ENCODE measurements around the gene MRPS11. TPM values are rescaled to one million over a fixed set of nuclear protein-coding genes. Genes with fewer than 3 reads are reported as not detected.
"Not testable (repeated sequence)": the region's sequence is repeated elsewhere in the genome, so short reads cannot be mapped to it uniquely, and the experiment has no call there.

Gene MRPS11
- 62.4 and 70.7 TPM in 2 replicates for total RNA-seq (2014; rRNA removed; shearing (Covaris generic))

DNA sequence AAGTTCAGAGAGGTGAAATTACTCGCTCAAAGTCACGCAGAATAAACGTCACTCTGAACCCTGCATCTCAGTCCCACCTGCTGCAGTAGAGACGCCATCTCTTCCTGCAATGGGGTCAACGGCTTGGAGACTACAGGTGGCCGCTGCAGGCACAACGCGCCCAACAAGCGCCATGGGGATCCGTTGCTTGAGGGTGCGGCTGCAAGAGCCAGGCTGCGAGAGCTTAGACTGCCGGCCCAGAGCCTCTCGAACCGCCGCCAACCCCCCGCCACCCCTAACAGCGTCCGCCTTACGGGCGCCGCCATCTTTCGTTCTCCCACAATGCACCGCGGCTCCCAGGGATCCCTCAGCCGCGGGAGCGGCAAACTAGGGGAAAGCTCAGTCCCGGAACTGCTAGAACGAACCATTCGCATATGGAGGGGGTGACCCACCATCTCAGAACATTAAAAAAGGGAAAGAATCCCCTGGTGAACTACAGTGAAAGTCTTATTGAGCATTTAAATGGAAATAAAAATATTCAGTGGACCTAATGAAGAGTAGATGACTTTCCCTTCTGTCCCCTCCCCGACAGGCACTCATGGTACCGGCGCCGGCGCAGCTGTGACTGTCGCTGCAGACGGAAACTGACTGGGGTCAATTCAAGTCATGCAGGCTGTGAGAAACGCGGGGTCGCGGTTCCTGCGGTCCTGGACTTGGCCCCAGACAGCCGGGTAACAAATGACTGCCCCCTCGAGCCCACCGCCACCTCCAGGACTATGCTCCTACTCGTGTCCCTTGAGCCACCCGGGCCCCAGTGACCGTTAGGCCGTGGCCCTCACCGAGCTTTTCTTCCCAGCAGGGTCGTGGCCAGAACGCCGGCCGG lies at the start of gene MRPS11, which contains the start of gene MRPL46:
TSS of gene MRPS11 (plus strand) at position 636 of the 862 bp plus-strand sequence. CDS start at position 646, 10 bp downstream.
TSS of gene MRPL46 (minus strand) at position 316 of the 862 bp plus-strand sequence. CDS start at position 305, 11 bp downstream.
- peak; percentile 72 for DNase-seq (ENCODE audit: low spot score)

DNA sequence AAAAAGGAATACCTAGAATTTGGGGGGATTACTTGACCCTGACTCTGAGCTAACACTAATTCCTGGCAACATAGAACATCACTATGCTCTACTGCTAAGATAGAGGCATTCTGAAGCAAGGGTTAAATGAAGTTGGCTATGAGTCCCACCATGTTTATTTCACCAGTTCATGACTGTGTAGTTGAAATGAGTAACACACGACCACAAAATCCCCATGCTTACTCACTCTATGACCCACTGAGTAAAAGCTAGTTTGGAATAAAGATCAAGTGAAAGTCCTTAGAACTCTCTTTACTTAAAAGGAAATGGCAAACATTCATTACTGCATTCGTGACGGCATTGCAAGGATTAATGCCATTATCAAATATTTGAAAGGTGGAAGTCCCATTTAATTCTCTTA lies 47.7 kb upstream of the MRPS11 start:
- peak; percentile 17 for DNase-seq (ENCODE audit: low spot score)

DNA sequence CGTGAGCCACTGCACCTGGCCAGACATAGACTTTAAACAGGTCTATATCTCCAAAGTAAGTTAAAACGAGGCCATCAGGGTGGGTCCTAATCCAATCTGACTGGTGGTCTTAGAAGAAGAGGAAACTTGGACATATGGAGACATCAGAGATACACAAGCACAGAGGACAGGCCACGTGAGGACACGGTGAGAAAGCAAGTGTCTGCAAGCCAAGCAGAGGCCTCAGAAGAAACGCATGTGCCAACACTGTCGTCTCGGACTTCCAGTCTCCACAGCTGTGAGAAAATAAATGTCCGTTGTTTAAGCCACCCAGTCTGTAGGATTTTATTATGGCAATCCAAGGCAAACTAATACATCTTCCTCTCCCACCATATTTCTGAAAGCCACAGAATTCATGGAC lies 44.2 kb upstream of the MRPS11 start:
- no peak for DNase-seq (ENCODE audit: low spot score)

DNA sequence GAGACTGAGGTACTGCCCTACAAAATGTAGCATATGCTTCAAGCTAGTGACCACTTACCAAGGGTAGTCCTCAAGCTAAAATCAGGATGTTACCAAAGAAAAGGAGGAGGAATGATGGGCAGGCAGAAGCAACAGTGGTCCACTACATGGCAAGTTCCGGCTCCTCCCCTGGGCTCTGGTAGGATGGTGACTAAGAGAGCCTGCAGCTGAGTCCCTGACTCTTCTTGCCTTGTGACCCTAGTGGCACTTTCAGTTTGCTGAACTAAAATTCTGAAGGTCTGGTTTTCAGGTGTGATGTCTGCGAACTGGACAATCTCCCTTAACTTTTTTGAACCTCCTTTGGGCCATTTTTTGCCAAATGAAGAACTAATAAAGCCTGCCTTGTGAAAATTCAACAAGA lies 41.2 kb upstream of the MRPS11 start:
- no peak for DNase-seq (ENCODE audit: low spot score)

DNA sequence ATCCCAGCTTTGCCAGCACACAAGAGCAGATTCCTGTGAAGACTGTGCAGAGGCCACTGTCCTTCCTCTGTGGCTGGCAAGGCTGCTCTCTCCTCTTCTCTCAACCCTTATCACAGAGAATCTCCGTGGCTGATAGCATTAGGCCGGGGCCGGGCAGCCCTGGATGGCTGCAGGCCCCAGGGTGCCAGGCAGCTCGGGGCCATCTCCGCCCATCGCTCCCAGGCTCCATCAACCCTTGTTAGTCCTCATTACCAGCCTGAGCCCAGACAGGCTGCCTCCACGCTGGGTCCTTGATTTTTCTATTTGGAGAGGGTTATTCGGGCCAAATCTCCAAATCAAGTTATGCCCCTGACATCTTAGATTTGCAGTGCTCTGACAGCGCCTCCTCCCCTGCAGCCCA lies 39.5 kb upstream of the MRPS11 start:
- no peak for DNase-seq (ENCODE audit: low spot score)

DNA sequence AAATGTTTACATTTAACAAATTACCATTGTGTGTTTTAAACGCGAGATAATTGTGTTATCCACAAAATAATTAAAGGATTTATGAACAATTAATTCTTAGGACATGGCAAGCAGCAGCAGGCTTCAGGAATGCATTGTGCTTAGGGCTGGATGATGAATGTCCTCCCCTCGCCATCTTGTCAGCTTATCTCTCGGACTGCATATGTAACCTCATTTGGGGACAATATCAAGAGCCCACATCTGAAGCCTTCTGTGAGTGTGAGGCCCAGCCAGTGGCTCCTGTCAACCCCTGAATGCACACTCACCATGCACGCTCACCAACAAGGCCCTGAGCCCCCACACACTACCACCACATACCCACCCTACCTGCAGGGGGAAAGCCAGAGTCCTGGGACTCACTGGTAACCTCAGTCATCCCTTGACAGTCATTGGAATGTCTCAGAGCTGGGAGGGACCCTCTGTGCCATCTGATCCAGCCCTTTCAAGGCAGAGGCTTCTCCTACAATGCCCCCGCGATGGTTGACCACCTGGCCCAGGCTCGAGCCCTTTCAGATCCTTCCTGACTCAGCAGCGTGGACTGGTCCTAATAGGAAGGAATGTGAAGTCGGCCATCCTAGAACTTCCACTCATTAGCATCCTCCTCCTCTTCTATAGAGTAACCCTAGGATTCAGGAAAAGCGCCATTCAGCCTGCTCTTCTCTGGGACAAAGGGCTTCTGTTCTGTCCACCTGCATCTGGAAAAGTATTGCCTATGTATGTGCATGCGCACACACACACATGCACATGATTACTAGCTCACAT lies 38.5 kb upstream of the MRPS11 start:
- DNase-seq (ENCODE audit: low spot score): no peak

DNA sequence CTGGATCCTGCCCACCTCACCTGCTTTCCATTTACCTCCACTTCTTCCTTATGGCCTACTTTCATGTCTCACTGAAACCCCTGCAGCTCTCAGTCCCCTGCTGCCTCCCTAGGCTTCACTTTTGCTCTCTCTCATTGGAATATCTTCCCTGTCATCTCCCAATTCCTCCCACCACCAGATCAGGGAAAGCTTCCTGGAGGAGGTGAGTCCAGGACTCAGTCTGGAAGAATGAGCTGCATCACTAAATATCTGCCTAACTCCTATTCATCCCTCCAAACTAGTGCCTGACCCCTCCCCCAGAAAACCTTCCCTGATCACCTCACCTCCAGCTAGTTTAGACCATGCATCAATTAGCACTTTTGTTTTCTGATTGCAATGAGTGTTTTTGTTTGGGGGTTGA lies 37.5 kb upstream of the MRPS11 start:
- DNase-seq (ENCODE audit: low spot score): no peak

DNA sequence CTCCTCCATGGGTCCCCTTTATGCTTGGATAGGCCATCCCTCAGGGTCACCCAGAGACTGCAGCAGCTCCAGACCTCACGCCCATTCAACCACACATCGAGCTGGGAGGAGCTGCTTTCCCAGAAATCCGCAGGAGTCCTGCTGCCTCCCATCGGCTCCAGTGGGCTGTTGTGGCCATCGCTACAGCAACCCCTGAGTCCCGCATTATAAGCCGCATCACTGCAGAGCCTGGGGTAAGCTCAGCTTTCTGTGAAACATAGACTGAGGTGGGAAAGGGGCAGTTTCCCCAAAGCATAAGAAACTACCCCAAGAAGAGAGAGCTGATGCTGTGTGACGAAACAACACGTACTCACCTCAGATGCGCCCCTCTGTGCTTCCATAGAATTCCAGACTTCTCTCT lies 36.1 kb upstream of the MRPS11 start:
- no peak for DNase-seq (ENCODE audit: low spot score)

DNA sequence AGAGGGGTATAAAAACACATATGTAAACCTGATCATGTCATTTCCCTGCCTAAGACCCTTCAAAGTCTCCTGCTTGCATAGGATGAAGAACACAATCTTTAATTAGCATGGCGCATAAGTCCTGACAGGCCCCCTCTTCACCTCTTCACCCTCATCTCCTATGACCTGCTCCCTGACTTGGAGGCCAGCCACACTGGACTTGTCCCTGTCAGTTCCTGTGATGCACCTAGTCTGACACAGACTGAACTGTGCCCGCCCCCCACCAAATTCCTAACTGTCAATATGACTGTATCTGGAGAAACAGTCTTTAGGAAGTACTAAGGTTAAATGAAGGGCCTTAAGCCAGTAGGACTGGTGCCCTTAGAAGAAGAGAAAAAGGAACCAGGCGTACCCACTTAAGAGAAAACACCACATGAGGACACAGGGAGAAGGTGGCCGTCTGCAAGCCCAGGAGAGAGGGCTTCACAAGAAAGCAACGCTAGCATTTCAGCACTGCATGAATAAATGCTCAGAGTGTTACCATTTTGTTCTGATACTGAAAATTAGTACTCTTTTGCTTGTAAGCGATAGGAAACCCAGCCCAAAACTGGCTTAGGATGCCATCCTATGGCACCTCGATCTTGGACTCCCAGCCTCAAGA lies 34.3 kb upstream of the MRPS11 start:
- no peak for DNase-seq (ENCODE audit: low spot score)

DNA sequence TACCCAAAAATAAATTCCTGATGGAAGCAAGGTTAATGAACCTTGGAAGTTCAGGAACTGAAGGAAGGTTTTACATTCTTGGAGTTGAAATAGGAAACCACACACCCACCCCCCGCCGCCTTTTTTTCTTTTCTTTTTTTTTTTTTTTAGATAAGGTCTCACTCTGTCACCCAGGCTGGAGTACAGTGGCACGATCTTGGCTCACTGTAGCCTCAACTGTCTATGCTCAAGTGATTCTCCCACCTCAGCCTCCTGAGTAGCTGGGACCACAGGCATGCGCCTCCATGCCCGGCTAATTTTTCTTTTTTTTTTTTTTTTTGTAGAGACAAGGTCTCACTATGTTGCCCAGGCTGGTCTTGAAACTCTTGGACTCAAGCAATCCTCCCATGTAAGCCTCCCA lies 33.4 kb upstream of the MRPS11 start:
- not testable (repeated sequence) for DNase-seq (ENCODE audit: low spot score)

DNA sequence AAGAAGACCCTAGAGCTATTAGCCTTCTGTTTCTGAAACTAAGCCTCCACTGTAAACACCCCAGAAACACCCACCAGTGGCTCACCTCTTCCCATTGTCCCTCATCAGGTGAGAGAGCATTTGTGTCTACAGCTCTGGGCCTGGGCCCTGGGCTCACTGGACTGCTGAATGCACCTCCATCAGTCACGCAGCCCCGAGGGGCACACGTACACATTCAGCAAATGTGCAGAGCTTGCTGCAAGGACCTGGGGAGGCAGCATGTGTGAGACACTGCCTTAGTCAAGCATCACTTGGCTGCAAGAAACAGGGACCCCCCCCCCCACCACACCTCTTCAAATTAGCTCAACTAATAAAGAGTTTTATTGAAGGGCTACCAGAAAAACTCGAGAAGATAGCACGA lies 29.3 kb upstream of the MRPS11 start:
- DNase-seq (ENCODE audit: low spot score): no peak

DNA sequence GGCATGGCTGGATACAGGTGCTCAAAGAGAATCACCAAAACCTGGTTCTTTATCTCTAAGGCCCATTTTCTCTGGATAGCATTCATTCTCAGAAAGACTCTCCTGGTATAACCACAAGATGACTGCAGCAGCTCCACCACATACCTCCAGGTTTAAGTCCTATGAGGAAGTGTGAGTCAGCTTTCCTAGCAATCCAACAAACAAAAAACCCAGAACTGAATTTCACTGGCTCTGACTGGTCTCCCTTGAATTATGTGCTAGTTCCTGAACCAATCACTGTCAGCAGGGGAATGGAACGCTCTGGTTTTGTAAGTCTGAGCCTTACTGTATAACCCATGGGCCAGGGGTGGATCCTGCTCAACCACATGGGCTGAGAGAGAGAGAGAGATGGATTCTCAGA lies 27.5 kb upstream of the MRPS11 start:
- peak; percentile 84 for DNase-seq (ENCODE audit: low spot score)

DNA sequence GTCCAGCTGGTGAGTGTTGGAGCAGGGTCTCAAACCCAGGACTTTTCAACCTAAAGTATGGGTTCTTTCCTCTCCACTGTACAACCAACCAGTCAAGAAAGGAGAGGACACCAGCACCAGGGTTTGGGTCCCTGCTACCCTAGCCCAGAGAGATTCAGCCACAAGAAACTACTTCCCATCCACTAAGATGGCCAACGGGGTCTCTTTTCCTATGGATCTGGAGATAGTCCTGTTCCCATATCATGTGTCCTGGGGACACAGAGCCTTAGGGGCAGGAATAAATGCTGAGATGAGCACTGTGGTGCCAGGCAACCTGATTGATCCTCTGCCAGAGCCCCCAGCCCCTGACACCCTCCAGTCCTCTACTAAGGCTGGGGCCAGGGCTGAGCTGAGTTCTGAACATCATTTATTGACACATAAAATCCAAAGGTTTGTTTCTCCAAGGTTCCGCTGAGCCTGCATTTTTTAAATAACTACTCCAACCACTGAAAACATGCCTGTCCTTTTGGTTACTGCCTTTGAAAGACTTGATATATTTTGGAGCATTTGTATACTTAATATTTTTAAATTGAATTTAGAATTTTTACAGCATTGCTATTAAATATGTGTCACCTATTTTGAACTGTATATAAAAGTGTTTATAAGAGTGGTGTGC lies 26.3 kb upstream of the MRPS11 start:
- no peak for DNase-seq (ENCODE audit: low spot score)

DNA sequence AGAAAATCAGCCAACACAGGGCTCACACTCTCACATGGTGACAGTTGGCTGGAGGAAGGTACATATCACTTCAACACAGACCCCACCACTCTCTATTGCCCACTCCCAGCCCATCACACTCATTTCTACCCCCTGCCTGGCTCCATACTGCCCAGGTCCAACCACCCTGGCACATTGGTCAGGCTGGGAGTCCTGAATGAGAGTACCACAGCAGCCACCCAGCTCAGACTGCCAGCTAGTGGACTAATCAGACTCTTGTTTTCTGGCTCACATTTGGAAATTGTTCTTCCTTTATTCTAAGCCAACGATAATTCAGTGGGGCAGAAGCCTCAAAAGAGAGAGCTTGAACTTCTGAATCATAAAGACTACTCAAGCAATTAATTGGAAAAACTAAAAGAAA lies 20.3 kb upstream of the MRPS11 start:
- no peak for DNase-seq (ENCODE audit: low spot score)

DNA sequence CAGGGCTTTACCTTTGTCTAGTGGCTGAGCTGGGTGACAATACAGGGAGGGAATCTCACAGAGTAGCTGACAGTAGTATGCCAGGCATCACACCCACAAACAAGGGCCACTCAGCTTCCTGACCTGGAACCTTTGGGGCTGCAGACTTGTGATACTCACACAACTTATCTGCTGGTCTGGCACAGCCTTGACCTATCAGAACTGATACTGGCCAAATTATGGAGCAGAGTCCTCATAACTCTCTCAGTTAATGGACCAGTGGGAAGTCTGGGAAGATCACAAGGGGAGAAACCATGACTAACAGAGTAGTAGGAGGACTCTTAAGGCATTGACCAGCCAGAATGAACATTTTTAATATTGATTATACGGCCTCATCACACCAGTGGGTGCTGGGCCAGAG lies 19.8 kb upstream of the MRPS11 start:
- no peak for DNase-seq (ENCODE audit: low spot score)

DNA sequence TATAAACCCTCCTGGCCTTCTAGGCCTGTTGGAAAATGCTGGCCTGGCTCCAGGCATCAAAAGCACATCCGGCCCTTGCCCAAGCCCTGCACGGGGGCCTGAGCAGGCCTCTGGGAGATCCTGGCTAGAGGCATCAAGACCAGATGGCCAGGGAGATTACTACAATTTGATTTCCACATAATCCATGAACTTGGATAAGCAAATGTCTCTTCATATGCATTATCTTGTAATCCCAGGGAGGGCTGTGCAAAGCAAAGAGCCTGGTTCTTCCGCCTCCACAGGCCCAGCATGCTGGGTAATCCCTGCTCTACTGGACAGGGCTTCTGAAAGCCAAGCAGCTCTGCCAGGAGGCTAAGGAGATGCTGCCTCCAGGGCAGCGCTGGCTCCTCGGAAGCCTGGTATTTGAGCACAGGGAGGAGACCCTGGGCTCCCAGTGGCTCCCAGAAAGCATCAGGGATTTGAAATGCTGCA lies 18.5 kb upstream of the MRPS11 start:
- DNase-seq (ENCODE audit: low spot score): no peak

DNA sequence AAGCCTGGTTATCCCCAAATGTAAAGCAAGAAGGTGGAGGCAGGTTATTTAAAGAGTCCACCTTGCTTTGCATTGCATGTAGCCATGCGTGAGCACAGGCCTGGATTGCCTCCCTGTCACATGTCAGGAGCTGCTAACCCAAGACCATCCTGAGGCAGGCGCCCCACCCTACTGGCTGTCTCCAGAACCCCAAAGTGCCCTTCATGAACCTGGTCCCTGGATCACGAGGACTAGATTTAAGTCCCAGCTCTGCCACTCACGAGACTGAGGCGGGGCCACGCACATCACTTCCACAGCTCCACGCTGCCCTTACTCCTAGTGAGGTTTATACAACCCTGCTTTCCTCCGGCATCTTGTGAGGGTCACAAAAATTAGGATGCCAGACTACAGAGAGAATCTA lies 17.9 kb upstream of the MRPS11 start:
- DNase-seq (ENCODE audit: low spot score): no peak

DNA sequence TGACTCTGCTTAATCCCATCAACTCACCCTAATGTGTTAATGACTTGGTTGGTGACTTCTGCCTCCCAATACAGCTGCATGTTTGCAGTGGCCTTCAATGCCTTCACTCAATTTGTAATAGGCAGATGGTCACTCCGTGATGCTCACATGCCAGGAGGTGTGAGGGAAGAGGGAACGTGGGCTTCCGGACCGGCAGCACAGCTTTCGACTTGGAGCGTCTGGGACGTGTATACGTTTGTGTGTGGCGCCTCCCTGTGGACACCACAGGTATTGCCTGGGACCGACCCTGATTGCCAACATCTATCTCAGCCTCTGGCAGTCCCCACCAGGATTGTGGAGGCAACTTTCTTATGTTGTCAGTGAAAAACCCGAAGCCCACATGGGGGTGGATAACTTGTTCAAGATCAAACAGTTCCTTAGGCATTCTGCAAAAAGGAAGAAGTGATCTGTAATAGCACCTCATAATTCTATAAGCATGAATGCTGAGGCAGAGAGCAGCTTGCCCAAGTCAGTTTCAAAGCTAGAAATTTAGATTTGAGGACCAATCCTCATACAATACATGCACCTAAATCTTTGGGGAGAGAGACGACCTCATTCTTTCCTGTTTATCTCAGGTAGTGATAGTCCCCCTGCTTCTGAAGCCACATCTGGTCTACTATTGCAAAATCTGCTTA lies 17.2 kb upstream of the MRPS11 start:
- peak; percentile 68 for DNase-seq (ENCODE audit: low spot score)

DNA sequence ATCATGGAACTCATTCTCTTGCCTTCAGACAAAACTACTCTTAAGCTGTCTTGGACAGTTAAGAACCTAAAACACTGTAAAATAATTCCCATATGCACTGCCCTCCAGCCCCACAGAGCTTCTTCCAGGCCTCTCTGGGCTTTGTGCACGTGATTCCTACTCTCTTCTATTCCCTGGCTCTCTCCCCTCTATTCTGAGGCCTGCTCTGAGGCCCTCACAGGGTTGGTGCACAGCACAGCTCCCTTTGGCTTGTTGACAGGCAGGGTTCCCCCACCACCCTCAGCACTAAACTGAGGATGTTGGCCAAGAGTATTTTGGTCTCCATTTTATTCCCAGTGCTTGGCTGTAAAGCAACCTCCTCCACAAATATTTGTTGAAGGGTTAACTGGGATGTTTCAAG lies 13.9 kb upstream of the MRPS11 start:
- no peak for DNase-seq (ENCODE audit: low spot score)

DNA sequence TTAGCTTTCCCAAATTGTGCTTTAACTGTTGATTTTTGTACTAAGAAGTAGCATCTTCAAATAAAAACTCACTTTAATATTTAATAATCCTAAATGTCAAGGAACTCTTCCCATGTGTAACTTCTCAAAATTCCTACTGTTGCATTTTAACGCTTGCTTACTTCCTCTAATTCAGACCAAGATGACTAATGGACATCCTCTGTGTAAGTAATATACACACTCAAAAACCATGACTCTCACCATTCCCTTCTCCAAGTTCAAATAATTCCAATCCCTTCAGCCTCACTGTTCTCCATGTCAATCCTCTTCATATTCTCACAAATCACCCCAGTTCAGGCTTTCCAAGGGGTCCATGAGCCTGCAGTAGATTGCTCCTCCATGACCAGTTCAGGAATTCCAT lies 13.3 kb upstream of the MRPS11 start:
- no peak for DNase-seq (ENCODE audit: low spot score)
